ENCODE data around the gene FAM120B.

FAM120B gene

DNA sequence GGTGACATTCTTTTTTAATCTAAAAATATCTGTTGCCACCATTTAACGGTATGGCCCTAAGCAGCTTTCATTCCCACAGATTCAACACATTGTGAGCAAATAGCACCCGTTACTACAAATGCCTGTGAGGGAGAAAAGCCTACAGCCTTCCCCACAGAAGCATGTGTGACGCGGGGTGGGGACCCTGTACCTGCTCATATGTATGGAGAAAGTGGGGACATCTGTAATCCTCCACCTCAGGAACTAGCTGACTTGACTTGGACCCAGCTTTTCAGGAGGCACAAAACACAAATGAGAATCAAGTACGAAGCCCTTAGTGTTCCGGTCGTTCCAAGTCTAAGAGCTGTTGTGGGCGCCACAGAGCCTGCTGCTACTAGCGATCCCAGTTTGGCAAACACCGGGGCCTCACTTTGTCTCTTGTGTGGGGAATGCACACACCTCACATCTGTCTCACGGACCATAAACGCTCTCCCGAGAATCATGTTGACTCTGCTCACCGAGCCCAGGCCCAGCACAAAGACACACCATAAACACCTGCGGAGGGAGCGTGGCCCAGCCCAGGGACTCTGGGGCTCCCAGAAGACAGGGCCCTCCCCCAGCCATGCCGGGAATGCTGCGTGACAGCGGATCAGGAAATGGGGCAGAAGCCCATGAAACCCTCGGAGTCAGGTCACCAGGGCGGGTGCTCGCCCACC is 37.3 kb upstream of the FAM120B start:
- Mint-ChIP-seq H3K36me3 (peaks cover 4% of the 10 kb centered on the region), H3K9me3 (no peaks in the 10 kb centered on the region), H3K4me3 (no peak overlapping the region), H3K27me3 (no peaks in the 10 kb centered on the region), H3K27ac (no peak overlapping the region), H3K4me1 (peaks cover 27% of the 10 kb centered on the region)

GRCh38 chr6:170269846-170270541 is 36.6 kb upstream of the FAM120B start:
- peaks cover 27% of the 10 kb centered on the region for H3K4me1 Mint-ChIP-seq
- H3K9me3 Mint-ChIP-seq: no peaks in the 10 kb centered on the region
- peaks cover 4% of the 10 kb centered on the region for H3K36me3 Mint-ChIP-seq
- peak overlapping the region; percentile 30 for H3K27ac Mint-ChIP-seq
- no peak overlapping the region for H3K4me3 Mint-ChIP-seq
- H3K27me3 Mint-ChIP-seq: no peaks in the 10 kb centered on the region

- Mint-ChIP-seq H3K27me3 (no peaks in the 10 kb centered on the region), H3K4me1 (peaks cover 27% of the 10 kb centered on the region)
These were observed 35.5 kb upstream of the FAM120B start for GRCh38 chr6:170270984-170271593.

GRCh38 chr6:170271771-170272314 is 34.7 kb upstream of the FAM120B start:
- Mint-ChIP-seq H3K27me3 (no peaks in the 10 kb centered on the region), H3K27ac (peak overlapping the region; percentile 76), H3K36me3 (peaks cover 4% of the 10 kb centered on the region), H3K9me3 (no peaks in the 10 kb centered on the region), H3K4me1 (peaks cover 27% of the 10 kb centered on the region), H3K4me3 (peak overlapping the region; percentile 88)

More at GRCh38 chr6:170270984-170271593, 35.5 kb upstream of the FAM120B start:
- no peaks in the 10 kb centered on the region for H3K9me3 Mint-ChIP-seq
- H3K36me3 Mint-ChIP-seq: peaks cover 4% of the 10 kb centered on the region
- peak overlapping the region; percentile 76 for H3K27ac Mint-ChIP-seq
- H3K4me3 Mint-ChIP-seq: peak overlapping the region; percentile 88

DNA sequence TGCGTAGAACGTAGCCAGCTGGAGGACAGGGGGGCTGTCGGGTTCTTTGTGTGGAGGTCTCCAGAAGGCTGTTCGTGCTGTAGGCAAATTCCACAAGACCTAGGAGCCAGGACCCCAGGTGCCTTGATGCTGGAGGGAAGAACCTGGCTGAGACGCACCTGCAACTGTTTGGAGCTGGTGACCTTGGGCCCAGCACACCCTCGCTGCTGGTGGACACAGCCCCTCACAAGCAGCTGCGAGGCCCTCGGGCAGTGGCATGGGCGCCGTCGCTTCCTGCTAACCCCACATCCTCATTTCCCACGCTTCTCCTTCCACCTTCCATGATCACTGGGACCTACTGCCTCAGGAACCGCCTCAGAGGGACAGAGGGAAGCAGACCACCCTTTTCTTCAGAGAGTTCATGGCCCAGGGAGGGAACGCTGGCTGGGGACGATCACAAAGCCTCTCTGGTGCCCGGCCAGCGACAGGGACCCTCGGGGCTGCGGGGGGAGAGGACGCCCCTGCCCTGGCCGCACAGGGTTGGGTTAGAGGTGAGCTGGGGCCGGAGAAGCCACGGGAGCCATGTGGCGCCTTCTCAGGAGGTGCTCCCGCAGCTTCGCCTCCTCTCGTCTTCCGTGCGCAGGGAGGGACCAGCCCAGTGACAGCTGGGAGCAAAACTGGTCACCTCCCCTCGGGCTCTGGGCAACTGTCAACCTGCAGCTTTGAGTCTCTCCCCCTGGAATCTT is 34.1 kb upstream of the FAM120B start:
- Mint-ChIP-seq H3K9me3 (no peaks in the 10 kb centered on the region), H3K4me1 (peaks cover 31% of the 10 kb centered on the region), H3K4me3 (peak overlapping the region; percentile 88), H3K36me3 (peaks cover 6% of the 10 kb centered on the region), H3K27ac (no peak overlapping the region), H3K27me3 (no peaks in the 10 kb centered on the region)

DNA sequence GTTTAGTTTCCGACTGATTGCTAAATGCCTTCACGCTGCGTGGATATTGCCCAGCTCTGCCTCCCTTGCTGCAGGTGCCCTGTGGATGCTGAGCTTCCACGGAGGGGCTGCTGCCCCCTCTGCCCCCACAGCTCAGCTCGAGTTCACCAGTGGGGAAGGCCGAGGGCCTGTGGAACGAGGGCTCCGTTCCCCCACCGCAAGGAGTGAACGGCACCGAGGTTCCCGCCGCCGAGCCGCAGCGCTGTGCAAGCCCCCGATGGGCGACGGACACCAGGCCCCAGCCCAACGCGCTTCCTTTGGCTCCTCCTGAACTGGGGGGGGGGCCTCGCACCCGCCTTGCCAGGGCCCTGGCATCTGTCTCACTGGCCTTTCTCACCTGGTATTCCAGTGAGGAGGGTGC is 33.4 kb upstream of the FAM120B start:
- Mint-ChIP-seq H3K27ac (no peak overlapping the region), H3K4me1 (peaks cover 38% of the 10 kb centered on the region), H3K9me3 (no peaks in the 10 kb centered on the region), H3K36me3 (peaks cover 6% of the 10 kb centered on the region), H3K4me3 (peak overlapping the region; percentile 49), H3K27me3 (no peaks in the 10 kb centered on the region)

DNA sequence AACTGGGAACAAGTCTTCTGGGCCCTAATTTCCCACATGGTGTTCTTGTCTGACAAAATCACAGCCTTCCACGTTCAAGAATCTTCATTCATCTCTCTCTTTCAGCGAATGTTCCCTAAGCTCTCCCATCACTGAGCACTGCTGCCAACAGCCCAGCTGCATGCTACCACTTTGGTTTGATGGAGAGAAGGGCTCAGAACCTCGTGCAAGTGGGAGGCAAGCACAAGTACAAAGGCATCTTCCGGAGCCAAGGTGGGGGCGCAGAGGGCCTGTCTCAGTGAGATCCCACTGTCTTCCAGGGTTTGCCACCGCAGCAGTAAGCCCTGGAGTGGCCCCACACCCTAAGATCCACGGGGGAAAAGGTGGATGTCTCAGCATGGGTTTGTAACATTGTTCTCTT is 32.9 kb upstream of the FAM120B start:
- H3K36me3 Mint-ChIP-seq: peaks cover 6% of the 10 kb centered on the region
- H3K9me3 Mint-ChIP-seq: no peaks in the 10 kb centered on the region
- H3K27me3 Mint-ChIP-seq: no peaks in the 10 kb centered on the region
- H3K4me3 Mint-ChIP-seq: peak overlapping the region; percentile 44
- H3K4me1 Mint-ChIP-seq: peaks cover 43% of the 10 kb centered on the region
- H3K27ac Mint-ChIP-seq: peak overlapping the region; percentile 30

DNA sequence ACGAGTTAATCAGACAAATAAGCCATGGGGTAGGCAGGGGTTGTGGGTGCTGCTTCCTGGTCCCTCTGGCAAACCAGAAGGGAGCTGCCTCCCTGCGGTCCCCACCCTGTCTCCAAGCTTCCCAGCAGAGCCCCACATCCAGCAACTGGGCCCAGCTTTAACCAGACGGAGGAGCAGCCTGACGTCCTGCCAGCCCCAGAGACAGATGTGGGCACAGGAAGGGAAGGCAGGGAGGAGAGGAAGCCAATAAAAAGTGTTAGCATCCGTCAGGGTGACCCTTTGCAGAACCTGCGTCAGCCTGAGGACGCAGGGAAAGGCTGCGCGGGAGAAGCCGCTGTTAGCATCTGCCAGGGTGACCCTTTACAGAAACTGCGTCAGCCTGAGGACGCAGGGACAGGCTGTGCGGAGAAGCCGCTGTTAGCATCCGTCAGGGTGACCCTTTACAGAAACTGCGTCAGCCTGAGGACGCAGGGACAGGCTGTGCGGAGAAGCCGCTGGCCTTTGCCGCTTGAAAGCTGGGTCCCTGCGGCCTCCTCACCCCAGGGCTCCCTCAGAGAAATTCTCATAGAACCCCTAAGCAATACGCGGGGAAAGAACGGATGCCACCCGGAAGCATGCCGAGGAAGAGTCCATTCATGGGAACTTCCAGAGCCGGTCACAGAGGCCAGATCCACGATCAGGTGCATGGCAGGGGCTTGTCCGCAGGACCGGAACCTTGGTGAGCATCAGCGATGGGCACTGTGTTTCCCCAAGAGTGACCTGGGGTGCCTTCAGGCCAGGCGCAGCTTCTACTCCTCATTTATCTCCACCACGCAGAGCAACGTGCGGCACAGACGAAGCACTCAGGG is 31.6 kb upstream of the FAM120B start:
- Mint-ChIP-seq H3K4me1 (peaks cover 55% of the 10 kb centered on the region), H3K27ac (no peak overlapping the region), H3K27me3 (no peaks in the 10 kb centered on the region), H3K4me3 (no peak overlapping the region), H3K36me3 (peaks cover 6% of the 10 kb centered on the region), H3K9me3 (no peaks in the 10 kb centered on the region)

GRCh38 chr6:170276369-170277057 is 30.0 kb upstream of the FAM120B start:
- Mint-ChIP-seq H3K27ac (peak overlapping the region; percentile 35), H3K4me1 (peaks cover 50% of the 10 kb centered on the region), H3K27me3 (no peaks in the 10 kb centered on the region), H3K4me3 (no peak overlapping the region), H3K9me3 (no peaks in the 10 kb centered on the region), H3K36me3 (peaks cover 6% of the 10 kb centered on the region)

- peaks cover 34% of the 10 kb centered on the region for H3K4me1 Mint-ChIP-seq
- H3K27ac Mint-ChIP-seq: no peak overlapping the region
- no peaks in the 10 kb centered on the region for H3K27me3 Mint-ChIP-seq
- H3K9me3 Mint-ChIP-seq: no peaks in the 10 kb centered on the region
- peaks cover 8% of the 10 kb centered on the region for H3K36me3 Mint-ChIP-seq
- peak overlapping the region; percentile 19 for H3K4me3 Mint-ChIP-seq
These were observed 28.4 kb upstream of the FAM120B start for GRCh38 chr6:170277893-170278742.

GRCh38 chr6:170278743-170279094 is 27.8 kb upstream of the FAM120B start:
- H3K4me3 Mint-ChIP-seq: peak overlapping the region; percentile 19
- no peaks in the 10 kb centered on the region for H3K27me3 Mint-ChIP-seq
- no peaks in the 10 kb centered on the region for H3K9me3 Mint-ChIP-seq
- peaks cover 6% of the 10 kb centered on the region for H3K36me3 Mint-ChIP-seq
- H3K27ac Mint-ChIP-seq: peak overlapping the region; percentile 77
- H3K4me1 Mint-ChIP-seq: peaks cover 31% of the 10 kb centered on the region

DNA sequence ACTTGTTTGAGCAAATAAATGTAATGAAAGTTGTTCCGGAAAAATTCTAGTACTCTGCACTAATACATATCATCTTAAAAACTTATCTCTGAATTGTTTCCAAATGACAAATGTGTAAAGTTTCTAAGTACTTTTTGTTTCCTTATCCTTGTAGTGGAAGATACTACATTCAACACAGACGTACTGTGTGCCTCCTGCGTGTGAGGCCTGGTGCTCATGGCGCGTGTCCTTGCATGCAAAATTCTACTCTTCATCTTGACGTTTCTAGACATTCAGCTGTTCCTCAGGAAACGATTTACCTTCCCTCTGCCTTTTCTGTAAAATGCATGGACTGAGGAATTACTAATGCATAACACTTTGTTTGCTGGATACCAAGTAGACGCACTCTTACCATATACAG is 27.1 kb upstream of the FAM120B start:
- H3K36me3 Mint-ChIP-seq: peaks cover 4% of the 10 kb centered on the region
- H3K27ac Mint-ChIP-seq: peak overlapping the region; percentile 77
- no peak overlapping the region for H3K4me3 Mint-ChIP-seq
- H3K27me3 Mint-ChIP-seq: no peaks in the 10 kb centered on the region
- H3K9me3 Mint-ChIP-seq: no peaks in the 10 kb centered on the region
- peaks cover 30% of the 10 kb centered on the region for H3K4me1 Mint-ChIP-seq

DNA sequence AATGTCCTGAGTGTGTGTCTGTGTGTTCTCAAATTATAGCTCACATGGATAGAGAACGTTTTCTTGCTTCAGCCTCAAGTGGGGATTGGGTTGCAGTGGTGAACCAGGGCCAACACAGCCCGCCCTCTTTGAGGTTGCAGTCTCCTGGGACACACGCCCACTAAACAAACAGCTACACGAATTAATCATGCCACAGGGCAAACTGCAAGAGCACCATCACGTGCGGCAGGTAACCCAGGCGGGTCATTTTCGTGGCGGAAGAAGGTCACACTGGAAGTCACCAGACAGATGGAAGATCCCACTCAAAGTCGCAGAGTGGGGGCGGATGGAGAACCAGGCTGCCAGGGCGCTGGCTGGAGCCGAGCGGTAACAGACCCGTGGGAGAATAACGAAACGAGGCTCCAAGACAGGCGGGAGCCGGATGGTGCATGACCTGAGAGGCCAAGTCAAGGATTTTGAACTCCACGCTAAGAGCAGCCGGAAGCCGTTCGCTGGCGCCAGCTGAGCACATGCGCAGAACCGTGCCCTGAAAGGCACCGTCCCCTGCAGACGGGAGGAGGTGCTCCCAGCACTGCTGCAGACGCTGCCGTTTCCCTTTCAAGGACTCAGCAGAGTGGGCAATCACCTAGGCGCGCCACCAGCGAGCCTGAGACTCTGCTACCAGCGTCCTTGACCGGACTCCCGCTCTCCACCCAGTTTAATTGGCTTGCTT is 26.4 kb upstream of the FAM120B start:
- H3K36me3 Mint-ChIP-seq: peaks cover 4% of the 10 kb centered on the region

More for the DNA sequence above, 26.4 kb upstream of the FAM120B start:
- Mint-ChIP-seq H3K9me3 (no peaks in the 10 kb centered on the region), H3K27me3 (no peaks in the 10 kb centered on the region), H3K4me1 (peaks cover 30% of the 10 kb centered on the region), H3K27ac (peak overlapping the region; percentile 74), H3K4me3 (peak overlapping the region; percentile 61)
